Ishikawa (cell line): ENCODE results near the gene GNG12.

ENCODE experiments used
- EGR1 ChIP-seq: IDR thresholded peaks from 2 replicates; pipeline ENCODE4 v1.6.1; 2012
- EP300 ChIP-seq: IDR thresholded peaks from 2 replicates; pipeline ENCODE4 v1.6.1; 2012; ENCODE audit warnings: borderline replicate concordance
- TF ChIP-seq, protein P1 (sequence below): IDR thresholded peaks from 2 replicates; pipeline ENCODE4 v1.6.1; 2012

DNA sequence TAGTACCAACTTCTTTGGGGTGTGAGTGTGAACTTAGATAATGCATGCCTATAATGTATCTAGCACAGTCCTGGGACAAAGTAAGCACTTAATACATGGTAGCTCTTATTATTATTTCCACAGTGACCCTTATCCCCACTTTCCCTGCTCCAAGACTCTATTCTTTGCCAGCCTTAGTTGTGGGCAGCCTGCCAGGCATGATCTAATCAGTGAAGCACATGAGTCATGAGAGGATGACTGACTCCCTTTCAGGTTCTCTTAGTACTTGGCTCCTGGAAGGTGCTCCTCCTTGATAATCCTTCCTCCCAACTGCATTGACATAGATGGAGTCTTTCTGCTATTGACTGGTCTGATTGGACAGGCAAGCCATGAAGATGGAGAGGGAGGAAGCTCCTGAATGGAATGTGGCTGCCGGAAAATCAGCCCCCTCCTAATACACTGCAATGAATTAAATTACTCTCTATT is 17.4 kb upstream of the GNG12 start:
- TF ChIP-seq EGR1 (no peak), EP300 (no peak; the same call in 1 of the 2 replicates)
- TF ChIP-seq, protein P1, sequence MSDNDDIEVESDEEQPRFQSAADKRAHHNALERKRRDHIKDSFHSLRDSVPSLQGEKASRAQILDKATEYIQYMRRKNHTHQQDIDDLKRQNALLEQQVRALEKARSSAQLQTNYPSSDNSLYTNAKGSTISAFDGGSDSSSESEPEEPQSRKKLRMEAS, result no peak
